HTERT RPE-1 (cell line): ENCODE data around the gene RINL.
"Not testable (repeated sequence)": the region's sequence is repeated elsewhere in the genome, so short reads cannot be mapped to it uniquely, and the experiment has no call there.

ENCODE experiments used
- in situ Hi-C: fragments of 300-500 bp; cut with MboI; formaldehyde crosslinking; loops from 4 replicates; pipeline ENCODE4 v1.14.3; 2020; ENCODE audit warnings: low sequenced_read_pairs

RINL gene

DNA sequence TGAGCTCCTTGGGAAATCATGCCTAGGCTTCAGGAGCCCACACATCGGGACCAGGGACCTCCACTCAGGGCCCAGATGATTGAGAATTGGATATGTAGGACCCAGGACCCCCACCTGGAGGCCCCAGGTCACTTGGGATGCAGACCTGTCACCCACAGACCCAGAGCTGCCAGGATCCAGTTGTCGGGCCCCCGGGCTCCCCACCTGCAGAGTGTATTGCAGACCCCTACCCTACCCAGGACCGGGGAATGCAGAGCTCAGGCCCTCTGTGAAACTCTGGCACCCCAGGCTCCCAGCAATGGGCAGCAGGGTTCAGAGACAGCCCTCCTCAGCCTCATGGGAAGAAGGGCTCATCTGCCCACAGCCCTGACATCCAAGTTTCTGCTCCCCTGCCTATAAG lies 27.5 kb upstream of the RINL start:
- in situ Hi-C loops: no loop called here

DNA sequence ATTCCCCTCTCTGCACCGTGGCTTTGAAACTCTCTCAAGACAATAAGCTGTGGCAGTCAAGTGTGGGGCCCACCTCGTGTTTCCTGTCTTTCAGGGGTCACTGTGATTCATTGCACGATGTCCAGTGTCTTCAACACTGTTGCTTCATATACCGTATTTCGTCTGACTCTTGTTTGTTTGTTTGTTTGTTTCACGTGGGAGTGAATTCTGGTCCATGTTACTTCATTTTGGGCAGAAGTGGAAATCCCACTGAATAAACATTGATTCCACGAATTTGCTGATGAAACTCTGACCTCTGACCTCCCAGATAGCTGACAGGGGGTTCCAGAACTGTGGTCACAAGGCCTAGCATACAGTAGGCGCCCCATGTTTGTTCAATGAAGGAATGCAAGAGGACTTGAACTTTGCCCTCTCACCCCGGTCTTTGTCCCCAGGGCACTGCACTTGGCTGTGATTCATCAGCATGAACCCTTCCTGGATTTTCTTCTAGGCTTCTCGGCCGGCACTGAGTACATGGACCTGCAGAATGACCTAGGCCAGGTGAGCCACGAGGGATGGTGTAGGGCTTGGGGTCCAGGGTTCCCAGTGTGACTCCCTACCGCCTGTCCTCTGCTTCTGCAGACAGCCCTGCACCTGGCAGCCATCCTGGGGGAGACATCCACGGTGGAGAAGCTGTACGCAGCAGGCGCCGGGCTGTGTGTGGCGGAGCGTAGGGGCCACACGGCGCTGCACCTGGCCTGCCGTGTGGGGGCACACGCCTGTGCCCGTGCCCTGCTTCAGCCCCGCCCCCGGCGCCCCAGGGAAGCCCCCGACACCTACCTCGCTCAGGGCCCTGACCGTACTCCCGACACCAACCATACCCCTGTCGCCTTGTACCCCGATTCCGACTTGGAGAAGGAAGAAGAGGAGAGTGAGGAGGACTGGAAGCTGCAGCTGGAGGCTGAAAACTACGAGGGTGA lies 26.8 kb upstream of the RINL start:
- in situ Hi-C loops: no loop called here

DNA sequence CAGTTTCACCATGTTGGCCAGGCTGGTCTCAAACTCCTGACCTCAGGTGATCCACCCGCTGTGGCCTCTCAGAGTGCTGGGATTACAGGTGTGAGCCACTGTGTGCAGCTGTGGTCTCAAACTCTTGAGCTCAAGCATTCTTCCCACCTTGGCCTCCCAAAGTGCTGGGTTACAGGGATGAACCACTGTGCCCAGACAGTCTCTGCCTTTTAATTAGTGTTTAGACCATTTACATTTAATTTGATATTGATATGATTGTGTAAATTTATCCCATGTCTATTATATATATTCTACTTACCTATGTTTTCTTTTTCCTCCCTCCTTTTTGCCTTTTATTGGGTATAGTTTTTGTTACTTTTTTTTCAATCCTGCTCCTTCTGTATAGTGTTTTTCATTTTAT lies 23.6 kb upstream of the RINL start:
- in situ Hi-C loops: no loop called here

DNA sequence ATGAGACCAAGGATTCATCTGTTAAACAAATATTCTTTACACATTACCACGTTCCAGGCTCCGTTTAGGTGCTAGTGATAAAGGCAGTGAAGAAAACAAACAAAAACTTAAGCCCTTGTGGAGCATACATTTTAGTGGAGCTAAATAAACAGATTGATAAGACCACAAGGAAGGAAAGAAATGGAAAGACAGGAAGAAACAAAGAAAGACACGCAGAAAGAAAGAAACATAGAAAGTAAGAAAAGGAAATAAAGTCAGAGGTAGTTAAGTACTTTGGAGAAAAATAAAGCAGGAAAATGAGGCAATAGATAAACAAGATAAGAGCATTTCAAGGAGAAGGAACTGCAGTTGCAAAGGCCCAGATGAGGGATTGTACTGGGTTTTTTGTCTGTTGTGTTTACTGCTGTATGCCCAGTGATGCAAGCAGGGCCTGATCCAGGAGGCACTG lies 22.7 kb upstream of the RINL start:
- in situ Hi-C loops: no loop called here

DNA sequence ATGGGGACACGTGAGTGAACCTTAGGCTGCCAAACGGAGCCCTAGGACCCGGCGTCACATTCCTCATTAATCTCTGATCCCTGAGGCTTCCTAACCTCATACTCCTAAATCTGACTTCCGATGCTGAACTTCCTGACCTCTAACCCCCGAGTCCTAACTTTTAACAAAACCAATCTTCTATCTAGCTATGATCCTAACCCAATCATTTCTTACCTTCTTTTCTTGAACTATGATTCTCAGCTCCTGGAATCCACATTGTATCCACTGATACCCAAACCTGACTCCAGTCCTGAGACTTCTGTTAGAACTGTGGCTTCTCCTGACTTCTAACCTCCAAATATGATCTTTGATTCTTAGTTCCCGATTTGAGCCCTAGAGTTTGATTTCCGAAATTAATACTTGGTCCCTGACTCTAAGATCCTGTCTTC lies 22.1 kb upstream of the RINL start:
- in situ Hi-C loops: no loop called here

DNA sequence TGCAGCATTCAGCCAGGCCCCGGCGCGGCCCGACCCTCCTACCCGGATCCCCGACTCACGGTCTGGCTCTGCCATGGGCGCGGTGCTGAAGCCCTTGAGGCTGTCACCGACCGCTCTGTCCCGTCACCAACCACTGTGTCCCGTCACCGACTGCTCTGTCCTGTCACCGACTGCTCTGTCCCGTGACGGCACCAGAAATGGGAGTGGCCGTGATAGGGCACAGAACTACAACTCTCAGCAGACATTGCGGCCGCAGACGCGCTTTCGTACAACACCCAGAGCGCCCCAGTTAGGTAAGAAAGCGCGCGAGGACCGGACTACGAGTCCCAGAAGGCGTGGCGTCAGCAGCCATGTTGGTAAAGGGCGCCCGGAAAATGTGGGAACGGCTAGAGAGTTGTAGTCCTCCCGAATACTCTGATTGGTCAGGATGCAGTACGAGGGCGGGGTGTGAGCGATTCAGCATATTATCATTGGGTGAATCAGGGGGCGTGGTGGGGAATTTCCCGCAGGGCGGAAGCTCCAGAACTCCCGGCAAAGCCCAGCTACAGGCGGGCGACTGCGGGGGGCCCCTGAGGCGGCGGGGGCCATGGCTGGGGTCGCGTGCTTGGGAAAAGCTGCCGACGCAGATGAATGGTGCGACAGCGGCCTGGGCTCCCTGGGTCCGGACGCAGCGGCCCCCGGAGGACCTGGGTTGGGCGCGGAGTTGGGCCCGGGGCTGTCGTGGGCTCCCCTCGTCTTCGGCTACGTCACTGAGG lies 21.5 kb upstream of the RINL start, which contains the start of the genes NFKBIB and SIRT2:
TSS of gene NFKBIB (plus strand) at position 523 of the 755 bp plus-strand sequence. CDS start at position 587, 64 bp downstream.
TSS of gene SIRT2 (minus strand) at position 172 of the 755 bp plus-strand sequence. CDS start at position 75, 97 bp downstream.
- in situ Hi-C loops: no loop called here

DNA sequence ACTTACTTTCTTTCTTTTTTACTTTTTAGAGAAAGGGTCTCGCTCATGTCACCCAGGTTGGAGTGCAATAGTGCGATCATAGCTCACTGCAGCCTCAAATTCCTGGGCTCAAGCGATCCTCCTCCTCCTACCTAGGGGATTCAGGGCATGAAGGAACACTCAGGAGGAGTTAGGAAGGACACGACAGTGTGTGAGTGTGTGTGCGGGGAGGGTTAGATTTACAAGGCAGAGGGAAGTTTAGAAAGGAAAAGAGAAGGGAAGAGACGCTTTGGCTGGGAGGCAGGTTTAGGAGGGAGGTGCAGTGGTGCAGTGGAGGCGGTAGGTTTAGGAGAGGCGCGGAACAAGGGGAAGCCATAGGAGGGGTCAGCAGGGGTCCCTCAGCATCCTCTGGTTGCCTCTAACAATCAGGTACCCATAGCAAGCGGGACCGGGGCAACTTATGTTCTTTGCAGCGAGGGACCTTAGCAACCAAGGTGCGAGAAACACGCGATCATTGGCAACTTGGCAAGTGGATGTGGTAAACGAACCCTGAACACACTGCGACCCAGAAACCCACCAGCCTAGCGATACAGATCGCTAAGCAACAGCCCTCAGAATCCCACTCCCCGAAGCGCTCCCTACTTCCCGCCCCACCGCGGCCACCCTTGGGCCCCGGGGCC lies 20.8 kb upstream of the RINL start:
- in situ Hi-C loops: no loop called here

DNA sequence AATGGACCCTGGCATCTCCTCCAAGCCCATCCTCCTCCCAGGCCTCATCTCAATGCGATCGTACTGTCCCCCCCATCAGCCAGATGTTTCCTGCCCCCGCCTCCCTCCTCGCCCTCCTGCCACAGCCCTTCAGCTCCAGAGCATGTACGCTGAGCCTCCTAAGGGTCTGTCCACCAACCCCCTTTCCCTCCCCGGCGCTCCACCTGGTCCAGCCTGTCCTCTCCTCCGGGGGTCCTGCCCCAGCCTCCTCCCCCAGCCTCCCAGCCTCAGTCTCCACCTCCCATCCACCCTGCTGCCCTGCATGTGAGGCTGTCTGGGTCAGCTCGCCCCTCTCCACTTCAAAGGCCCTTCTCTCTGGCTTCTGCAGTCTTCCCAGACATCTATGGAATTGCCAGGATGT lies 16.9 kb upstream of the RINL start:
- in situ Hi-C loops: no loop called here

DNA sequence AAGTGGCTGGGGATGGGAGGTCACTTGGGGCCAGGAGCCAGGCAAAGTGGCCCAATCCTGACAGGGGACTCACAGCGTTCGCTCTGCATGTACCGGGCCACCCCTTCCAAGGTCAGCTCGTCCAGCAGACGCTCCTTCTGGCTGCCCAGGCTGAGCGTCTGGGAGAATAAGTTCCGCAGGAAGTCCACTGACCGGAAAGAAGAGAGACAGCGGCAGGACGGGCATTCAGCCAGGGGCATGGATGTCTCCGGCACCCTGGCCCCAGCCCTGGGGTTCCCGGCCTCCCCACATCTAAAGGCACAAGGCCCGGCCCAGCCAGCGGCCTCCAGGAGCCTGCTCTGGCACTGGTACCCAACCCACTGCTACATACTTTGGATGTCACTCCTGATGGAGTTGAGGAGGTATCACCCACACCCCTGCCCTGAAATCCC lies 15.3 kb upstream of the RINL start:
- in situ Hi-C loops: no loop called here

DNA sequence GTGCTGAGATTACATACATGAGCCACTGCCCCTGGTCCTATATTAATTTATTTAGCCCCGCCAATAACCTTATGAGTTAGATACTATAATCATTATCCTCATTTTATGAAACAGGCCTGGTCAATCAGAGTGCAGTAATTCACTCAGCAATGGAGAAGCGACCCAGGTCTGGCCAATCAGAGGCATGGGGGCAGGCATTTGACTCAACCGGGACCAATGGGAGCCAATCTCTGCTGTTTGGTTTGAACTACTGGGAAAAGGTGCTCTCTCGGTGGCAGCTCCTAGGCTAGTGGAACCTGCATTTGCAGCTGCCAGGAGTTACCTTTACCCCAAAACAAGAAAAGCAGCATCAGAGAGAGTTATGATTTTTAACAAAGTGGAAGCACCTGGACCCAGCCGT lies 14.8 kb upstream of the RINL start:
- in situ Hi-C loops: no loop called here

DNA sequence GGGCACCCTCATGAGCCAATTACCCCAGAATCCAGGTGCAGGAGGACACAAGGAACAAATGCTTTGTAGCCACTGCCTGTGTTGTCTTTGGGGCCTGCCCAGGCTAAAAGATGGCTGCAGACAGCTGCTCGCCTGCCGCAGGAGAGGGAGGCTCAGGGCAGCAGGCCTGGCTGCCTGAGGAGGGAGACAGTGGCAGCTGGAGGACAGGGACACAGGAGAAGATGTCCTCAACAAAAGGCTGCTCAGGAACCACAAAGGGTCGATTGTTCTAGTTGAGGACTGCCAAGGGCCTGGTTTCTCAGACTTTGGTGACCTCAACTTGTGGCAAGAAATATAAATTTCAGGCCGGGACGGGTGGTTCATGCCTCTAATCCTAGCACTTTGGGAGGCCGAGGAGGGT lies 13.7 kb upstream of the RINL start:
- in situ Hi-C loops: no loop called here

DNA sequence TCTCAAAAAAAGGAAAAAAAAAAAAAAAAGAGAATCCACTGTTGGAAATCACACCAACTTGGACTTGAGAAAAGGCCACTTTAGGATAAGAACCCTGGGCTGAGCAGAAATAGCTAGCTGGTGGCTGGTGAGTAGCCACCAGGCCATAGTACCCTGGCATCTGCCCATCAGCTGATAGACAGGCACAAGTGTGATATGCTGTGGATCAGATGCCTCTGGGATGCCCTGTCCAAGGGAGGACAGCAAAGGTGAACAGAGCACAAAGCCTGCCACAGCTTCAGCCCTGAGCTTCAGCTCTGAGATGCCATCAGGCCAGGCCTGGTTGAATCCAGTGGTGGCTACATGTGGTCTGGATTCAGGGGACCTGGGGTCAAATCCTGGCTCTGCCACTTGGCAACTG lies 12.6 kb upstream of the RINL start:
- in situ Hi-C loops: no loop called here

DNA sequence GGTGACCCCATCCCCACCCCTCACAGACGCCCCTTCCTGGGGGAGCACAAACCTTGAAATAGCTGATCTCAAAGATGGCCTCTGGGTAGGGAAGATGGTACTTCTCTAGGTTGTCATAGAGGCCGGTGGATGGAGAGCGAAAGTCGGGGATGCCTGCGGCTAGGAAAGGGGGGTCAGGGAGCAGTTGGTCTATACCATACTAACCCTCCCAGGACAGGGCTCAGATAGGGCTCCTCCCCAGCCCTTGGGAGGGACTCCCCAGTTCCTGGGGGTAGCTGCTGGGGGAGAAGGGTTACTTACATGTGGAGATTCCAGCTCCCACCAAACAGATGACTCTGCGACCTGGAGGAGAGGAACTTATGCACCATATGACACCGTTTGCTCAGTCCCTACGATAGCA lies 11.7 kb upstream of the RINL start:
- in situ Hi-C loops: no loop called here

DNA sequence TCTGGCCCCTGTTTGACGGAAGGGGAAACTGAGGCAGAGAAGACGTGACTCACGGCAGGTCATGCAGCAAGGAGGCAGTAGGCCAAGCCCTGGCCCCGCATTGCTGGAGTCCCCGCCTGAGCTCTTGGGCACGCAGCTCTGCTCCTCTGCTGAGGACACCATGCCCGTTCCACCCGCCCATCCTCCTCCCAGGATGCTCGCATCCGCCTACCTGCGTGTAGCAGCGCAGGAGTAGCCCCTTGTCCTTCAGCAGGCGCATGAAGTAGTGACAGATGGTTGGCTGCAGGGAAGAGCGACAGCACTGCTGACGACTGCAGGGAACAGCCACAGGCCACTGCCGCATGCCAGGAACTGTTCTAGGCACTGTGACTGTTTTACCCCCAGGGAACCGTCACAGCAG lies 10.8 kb upstream of the RINL start:
- in situ Hi-C loops: no loop called here

DNA sequence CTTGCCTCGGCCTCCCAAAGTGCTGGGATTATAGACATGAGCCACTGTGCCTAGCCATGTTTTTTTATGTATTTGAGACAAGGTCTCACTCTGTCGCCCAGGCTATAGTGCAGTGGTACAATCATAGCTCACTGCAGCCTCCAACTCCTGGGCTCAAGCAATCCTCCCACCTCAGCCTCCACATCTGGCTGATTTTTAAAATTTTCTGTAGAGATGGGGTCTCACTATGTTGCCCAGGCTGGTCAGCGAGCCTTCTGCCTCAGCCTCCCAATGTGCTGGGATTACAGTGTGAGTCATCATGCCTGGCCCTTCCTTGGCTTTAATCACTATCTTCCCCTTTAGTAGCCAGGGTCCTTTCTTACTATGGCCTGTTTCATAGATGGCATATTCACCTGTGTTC lies 6.6 kb upstream of the RINL start:
- in situ Hi-C loops: not testable (repeated sequence)

DNA sequence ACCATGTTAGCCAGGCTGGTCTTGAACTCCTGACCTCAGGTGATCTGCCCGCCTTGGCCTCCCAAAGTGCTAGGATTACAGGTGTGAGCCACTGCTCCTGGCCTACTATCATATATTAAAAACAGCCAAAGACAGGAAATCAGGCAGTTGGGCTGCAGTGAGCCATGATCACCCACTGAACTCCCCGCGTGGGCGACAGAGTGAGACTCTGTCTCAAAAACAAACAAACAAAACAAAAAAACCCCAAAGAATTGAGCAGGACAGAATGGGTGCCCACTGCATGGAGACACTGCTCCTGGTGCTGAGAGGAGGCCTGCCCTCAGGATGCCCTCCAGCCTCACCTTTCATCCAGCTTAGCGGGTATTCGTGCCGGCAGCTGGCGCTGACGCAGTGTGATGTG lies 5.2 kb upstream of the RINL start:
- in situ Hi-C loops: no loop called here

DNA sequence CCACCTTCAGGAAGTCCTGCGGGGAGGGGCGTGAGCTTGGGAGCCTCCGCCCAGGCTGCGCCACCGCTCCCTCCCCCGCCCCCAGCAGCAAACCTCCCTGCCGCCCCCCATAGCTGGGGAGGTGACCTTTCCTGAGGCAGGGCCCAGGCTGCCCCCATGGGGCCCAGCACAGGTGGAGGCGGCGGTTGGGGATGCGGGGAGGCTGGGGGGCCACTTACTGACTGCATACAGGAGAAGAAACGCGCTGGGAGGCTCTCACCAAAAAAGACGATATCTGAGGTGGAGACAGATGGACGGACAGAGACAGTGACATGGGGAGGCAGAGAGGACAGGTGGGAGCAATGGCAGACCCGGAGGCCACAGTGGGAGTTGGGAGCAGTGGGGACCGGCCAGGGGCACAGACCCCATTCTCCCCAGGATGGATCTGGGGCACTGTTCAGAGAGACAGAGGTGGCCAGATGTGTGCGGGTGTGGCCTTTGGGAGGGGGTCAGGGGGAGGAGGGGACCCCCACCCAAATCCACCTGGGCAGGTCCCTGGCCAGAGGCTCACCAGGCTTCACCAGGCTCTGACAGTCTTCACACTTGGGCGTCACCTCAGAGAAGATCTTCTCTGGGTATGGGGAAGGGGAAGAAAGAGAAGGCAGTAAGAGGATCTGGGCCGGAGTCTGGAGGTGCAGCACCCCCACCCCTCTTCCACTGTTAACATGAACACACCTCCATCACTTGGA lies 3.0 kb upstream of the RINL start:
- in situ Hi-C loops: no loop called here

DNA sequence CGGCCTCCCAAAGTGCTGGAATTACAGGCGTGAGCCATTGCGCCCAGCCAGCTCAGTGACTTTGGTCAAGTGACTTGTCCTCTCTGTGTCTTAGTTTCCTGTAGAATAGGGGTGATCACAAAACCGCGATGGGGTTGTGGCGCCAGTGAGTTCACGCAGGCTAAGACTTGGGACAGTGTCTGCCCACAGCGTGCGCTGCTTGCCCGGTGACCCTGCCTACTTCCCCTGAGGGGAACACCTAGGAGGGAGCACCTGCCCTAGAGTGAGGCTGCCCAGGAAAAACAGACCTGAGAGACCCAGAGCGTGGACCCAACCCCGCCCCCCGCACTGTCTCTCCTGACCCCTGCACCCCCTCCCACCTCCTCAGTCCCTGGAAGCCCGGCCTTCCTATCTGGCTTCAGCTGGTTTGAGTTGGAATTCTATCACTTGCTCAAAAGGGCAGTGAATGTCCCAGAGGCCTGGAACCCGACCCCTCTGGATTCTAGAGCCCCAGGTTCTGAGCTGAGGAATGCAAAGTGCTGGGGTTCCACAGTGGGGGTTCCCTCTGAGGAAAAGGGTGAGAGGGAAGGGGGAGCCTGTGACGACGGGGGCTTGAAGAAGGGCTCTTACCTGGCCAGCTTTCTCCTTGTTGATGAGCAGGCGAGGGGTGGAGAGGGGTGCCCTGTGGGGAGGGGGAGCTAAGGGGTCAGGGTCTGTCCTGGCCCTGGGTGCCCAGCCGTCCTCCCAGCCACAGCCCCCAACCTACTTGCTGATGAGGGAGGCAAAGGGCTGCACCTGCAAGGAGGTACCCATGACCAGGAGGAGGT lies 2.2 kb upstream of the RINL start:
- in situ Hi-C loops: no loop called here

DNA sequence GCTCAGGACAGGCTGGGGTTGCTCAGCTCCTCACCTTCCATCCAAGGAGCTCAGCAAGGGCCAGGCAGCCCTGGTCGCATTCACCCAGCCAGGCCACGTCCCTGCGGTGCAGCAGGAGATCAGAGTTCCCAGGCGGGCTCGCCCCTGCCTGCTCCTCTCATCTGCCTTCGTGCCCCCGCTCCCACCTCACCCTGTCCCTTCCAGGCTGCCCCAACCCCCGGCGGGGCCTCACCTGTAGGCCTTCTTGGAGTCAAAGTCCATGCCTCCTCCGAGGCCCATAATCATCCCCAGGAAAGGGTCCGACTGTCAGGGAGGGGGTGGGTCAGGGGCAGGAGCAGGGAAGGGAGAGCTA lies 1.3 kb upstream of the RINL start:
- in situ Hi-C loops: no loop called here
